B cell (primary cell): ENCODE measurements around the gene GRIA3. TPM values are rescaled to one million over a fixed set of nuclear protein-coding genes. Genes with fewer than 3 reads are reported as not detected.
"Not testable (repeated sequence)": the region's sequence is repeated elsewhere in the genome, so short reads cannot be mapped to it uniquely, and the experiment has no call there.

Source experiments
- ATAC-seq: fragments of 200-7000 bp; cut with Tn5 transposase; one replicate; pipeline ENCODE4 v1.10.0; 2021; ENCODE audit warnings: low read depth, mild to moderate bottlenecking, moderate number of reproducible peaks, moderate library complexity
- CTCF ChIA-PET: fragments of 350-600 bp; sonication (Branson Sonifier 250); formaldehyde crosslinking; loops from one replicate; lab custom pipeline; 2021; ENCODE audit warnings: antibody characterized with exemption, inconsistent platforms; lab: Charles Lee
- POLR2A ChIA-PET: fragments of 350-600 bp; sonication (Branson Sonifier 250); formaldehyde crosslinking; loops from one replicate; lab custom pipeline; 2021; ENCODE audit warnings: antibody characterized with exemption; lab: Charles Lee
- DNase-seq: peaks from one replicate; pipeline ENCODE4 v3.0.0; 2013
- H2AFZ ChIP-seq: 2 replicates; pipeline ENCODE4 v1.6.1; 2012; ENCODE audit warnings: mild to moderate bottlenecking, low read depth, low read length; ENCODE audit not compliant: insufficient read depth, poor library complexity, severe bottlenecking
- H3K27ac ChIP-seq, 2 donors: 1 replicate in 1 of 2; 2 replicates in 1 of 2; pipeline ENCODE4 v1.5.1; 2012 to 2013; ENCODE audit warnings: low read length in 2 of 2, mild to moderate bottlenecking in 2 of 2, moderate library complexity in 1 of 2
- H3K27me3 ChIP-seq, 4 experiments: fragments of 200-600 bp in 1 of 4; sonication (generic) in 1 of 4; replicated peaks in 1 of 4; 1 replicate in 2 of 4; 2 replicates in 2 of 4; pipeline versions ENCODE4 v1.6.1 to v1.7.0; 2013 to 2016; ENCODE audit warnings: low read length in 3 of 4, mild to moderate bottlenecking in 2 of 4, mixed read lengths in 1 of 4, moderate library complexity in 1 of 4; ENCODE audit not compliant: insufficient read depth in 4 of 4, control insufficient read depth in 3 of 4; ENCODE audit errors: control extremely low read depth in 1 of 4
- H3K36me3 ChIP-seq, 2 experiments: replicated peaks in 1 of 2; 1 replicate in 1 of 2; 2 replicates in 1 of 2; pipeline versions ENCODE4 v1.6.1 to v1.7.1; 2013; ENCODE audit warnings: low read length in 1 of 2; ENCODE audit not compliant: insufficient read depth in 2 of 2, control insufficient read depth in 1 of 2; ENCODE audit errors: control extremely low read depth in 1 of 2, extremely low read depth in 1 of 2
- H3K4me1 ChIP-seq, 2 donors: fragments of 200-600 bp in 1 of 2; sonication (generic) in 1 of 2; 1 replicate in 1 of 2; 2 replicates in 1 of 2; pipeline versions ENCODE4 v1.5.1 to v1.6.1; 2013 to 2017; ENCODE audit warnings: low read length in 2 of 2; ENCODE audit not compliant: control insufficient read depth in 2 of 2, insufficient read depth in 2 of 2
- H3K4me2 ChIP-seq: replicated peaks from 2 replicates; pipeline ENCODE3; 2012; ENCODE audit warnings: mild to moderate bottlenecking, low read depth, low read length; ENCODE audit not compliant: poor library complexity, severe bottlenecking
- H3K4me3 ChIP-seq, 5 experiments: fragments of 200-600 bp in 1 of 5; sonication (generic) in 1 of 5; 1 replicate in 3 of 5; 2 replicates in 2 of 5; pipeline versions ENCODE4 v1.5.1 to v1.7.0; 2011 to 2016; ENCODE audit warnings: low read length in 4 of 5, mild to moderate bottlenecking in 4 of 5, low read depth in 2 of 5, control low read depth in 1 of 5, moderate library complexity in 1 of 5; ENCODE audit not compliant: insufficient read depth in 1 of 5; ENCODE audit errors: control extremely low read depth in 1 of 5, extremely low read depth in 1 of 5
- H3K79me2 ChIP-seq: fragments of 200-600 bp; sonication (generic); one replicate; pipeline ENCODE4 v1.6.0; 2016; ENCODE audit warnings: low read length; ENCODE audit not compliant: control insufficient read depth, insufficient read depth
- H3K9ac ChIP-seq: fragments of 200-600 bp; sonication (generic); 2 replicates; pipeline ENCODE4 v1.6.1; 2017; ENCODE audit warnings: mild to moderate bottlenecking, low read length, moderate library complexity
- H3K9me3 ChIP-seq, 3 donors: one replicate each; pipeline versions ENCODE4 v1.6.1 to v1.7.1; 2013; ENCODE audit warnings: low read length in 2 of 3; ENCODE audit not compliant: control insufficient read depth in 2 of 3, insufficient read depth in 1 of 3; ENCODE audit errors: control extremely low read depth in 1 of 3
- H4K20me1 ChIP-seq: 2 replicates; pipeline ENCODE4 v1.6.0; 2012; ENCODE audit warnings: mild to moderate bottlenecking, low read length; ENCODE audit not compliant: insufficient read depth, control insufficient read depth, poor library complexity, severe bottlenecking
- H3K27ac Mint-ChIP-seq: one replicate; pipeline ENCODE4 v1.8.0; 2021; ENCODE audit warnings: mixed read lengths
- H3K27me3 Mint-ChIP-seq: one replicate; pipeline ENCODE4 v1.8.0; 2021; ENCODE audit warnings: mixed read lengths
- H3K4me1 Mint-ChIP-seq: one replicate; pipeline ENCODE4 v1.8.0; 2021; ENCODE audit warnings: mixed read lengths
- H3K4me3 Mint-ChIP-seq: one replicate; pipeline ENCODE4 v1.8.0; 2021; ENCODE audit warnings: mixed read lengths
- H3K9me3 Mint-ChIP-seq: one replicate; pipeline ENCODE4 v1.8.0; 2022; ENCODE audit warnings: mixed read lengths; ENCODE audit not compliant: insufficient read depth
- EZH2 ChIP-seq: IDR thresholded peaks from 2 replicates; pipeline ENCODE4 v1.6.1; 2012; ENCODE audit warnings: borderline replicate concordance, low read depth, mild to moderate bottlenecking, moderate library complexity, low read length; ENCODE audit not compliant: insufficient read depth, poor library complexity, severe bottlenecking
- WGBS: methylation state at CpG from one replicate; pipeline ENCODE4 v1.1.5; 2013; ENCODE audit warnings: missing lambda C conversion rate; ENCODE audit not compliant: insufficient coverage; 5-methylcytosine and 5-hydroxymethylcytosine counted together
- intact Hi-C: fragments of 100-400 bp; cut with micrococcal nuclease; formaldehyde crosslinking; loops from one replicate; pipeline ENCODE4 v1.10.0; 2022
- polyA plus RNA-seq: library from polyadenylated mRNA; depleted of rRNA; stranded (reverse); fragments of >200 nt; gene quantifications from 2 replicates; pipeline ENCODE4 v1.2.3, GENCODE V29; 2012
- total RNA-seq, 2 donors: library from RNA; stranded (reverse); fragments of 120-200 nt in 1 of 2; gene quantifications; 1 replicate in 1 of 2; 2 replicates in 1 of 2; pipeline versions ENCODE4 v1.2.3 to v1.2.4, GENCODE V29; 2013 to 2022
- TF ChIP-seq, protein P1 (sequence below): fragments of 200-600 bp; IDR thresholded peaks from one replicate; pipeline ENCODE4 v1.8.0; 2022; ENCODE audit warnings: antibody characterized with exemption, mild to moderate bottlenecking

Gene GRIA3
- total and polyA plus RNA-seq, 2 donors (not counting 1 experiment from before 2014, with no cell fraction given), result not detected

DNA sequence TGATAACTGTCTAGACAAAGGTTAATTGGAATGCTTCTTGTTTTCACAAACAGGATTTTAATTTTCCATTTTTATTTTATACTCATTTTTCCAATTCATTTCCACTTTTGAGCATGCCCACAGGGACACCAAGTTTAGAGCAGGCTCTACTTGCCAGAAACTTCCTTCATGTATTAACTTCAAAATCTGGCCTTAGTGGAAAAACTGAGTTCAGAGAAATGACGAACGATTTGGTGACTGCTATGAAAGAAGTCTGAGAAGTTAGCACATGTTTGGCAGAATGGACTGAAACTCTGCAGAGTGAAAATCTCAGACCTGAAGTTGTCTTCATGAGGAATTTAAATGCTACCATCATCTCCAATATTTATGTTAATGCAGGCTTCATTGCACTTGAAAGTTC is 334.7 kb downstream of the GRIA3 start:
- ATAC-seq, result no peak
- Mint-ChIP-seq H3K9me3 (peaks cover 12% of the 10 kb centered on the region), H3K4me1 (no peaks in the 10 kb centered on the region), H3K27me3 (no peaks in the 10 kb centered on the region), H3K4me3 (no peak overlapping the region), H3K27ac (no peak overlapping the region)
- TF ChIP-seq, protein P1, sequence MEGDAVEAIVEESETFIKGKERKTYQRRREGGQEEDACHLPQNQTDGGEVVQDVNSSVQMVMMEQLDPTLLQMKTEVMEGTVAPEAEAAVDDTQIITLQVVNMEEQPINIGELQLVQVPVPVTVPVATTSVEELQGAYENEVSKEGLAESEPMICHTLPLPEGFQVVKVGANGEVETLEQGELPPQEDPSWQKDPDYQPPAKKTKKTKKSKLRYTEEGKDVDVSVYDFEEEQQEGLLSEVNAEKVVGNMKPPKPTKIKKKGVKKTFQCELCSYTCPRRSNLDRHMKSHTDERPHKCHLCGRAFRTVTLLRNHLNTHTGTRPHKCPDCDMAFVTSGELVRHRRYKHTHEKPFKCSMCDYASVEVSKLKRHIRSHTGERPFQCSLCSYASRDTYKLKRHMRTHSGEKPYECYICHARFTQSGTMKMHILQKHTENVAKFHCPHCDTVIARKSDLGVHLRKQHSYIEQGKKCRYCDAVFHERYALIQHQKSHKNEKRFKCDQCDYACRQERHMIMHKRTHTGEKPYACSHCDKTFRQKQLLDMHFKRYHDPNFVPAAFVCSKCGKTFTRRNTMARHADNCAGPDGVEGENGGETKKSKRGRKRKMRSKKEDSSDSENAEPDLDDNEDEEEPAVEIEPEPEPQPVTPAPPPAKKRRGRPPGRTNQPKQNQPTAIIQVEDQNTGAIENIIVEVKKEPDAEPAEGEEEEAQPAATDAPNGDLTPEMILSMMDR, result no peak
- TF ChIP-seq EZH2, result no peak
- H3K9ac ChIP-seq, result no peak overlapping the region
- H3K27ac ChIP-seq, result no peak overlapping the region
- intact Hi-C loops, result no loop called here
- H2AFZ ChIP-seq, result no peak overlapping the region
- POLR2A ChIA-PET, result no interaction called here
- no peaks in the 10 kb centered on the region for H3K36me3 ChIP-seq
- no peak overlapping the region for H3K4me2 ChIP-seq
- CTCF ChIA-PET, result no interaction called here
- no peak for DNase-seq
- H3K79me2 ChIP-seq, result no peaks in the 10 kb centered on the region
- no peaks in the 10 kb centered on the region for H3K4me1 ChIP-seq
- H3K27me3 ChIP-seq, result no peaks in the 10 kb centered on the region
- peaks cover 0 to 4% (median 3%) of the 10 kb centered on the region in 3 donors for H3K9me3 ChIP-seq
- WGBS, result no CpG with 5 or more reads among the region's 2 CpGs
- H4K20me1 ChIP-seq, result no peaks in the 10 kb centered on the region
- no peak overlapping the region for H3K4me3 ChIP-seq

DNA sequence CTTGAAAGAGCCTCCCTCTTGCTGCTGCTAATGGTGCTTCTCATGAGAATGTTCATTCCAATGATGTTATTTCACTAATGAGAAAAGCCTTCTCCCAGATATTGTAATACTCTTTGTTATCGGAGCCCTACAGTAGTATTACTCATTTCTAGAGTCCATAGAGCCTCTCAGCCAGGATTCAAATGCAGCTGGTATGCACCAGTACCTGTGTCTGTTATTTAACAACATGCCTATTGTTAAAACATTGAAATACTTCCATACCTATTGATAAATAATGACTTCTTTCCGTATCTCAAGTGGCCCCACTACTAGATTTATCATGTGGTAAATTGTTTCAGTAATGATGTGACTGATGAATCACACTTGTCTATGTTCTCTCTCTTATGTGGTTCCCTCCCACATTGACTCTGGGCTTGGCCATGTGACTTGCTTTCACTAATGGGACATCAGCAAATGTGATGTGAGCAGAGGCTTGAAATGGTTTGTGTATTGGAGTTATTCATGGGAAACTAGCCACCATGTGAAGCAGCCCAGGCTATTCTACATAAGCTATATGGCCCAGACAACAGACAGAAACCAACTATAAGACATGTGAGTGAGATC is 341.1 kb downstream of the GRIA3 start:
- no peaks in the 10 kb centered on the region for H3K79me2 ChIP-seq
- WGBS, result no CpG with 5 or more reads among the region's 2 CpGs
- H3K9ac ChIP-seq, result no peak overlapping the region
- ChIA-PET POLR2A (no interaction called here), CTCF (no interaction called here)
- Mint-ChIP-seq H3K27ac (no peak overlapping the region), H3K4me1 (no peaks in the 10 kb centered on the region), H3K4me3 (no peak overlapping the region), H3K27me3 (peaks cover 4% of the 10 kb centered on the region), H3K9me3 (peaks cover 5% of the 10 kb centered on the region)
- H3K27ac ChIP-seq, result no peak overlapping the region
- DNase-seq, result no peak
- H3K4me1 ChIP-seq, result no peaks in the 10 kb centered on the region
- no peak overlapping the region for H3K4me3 ChIP-seq
- ATAC-seq, result no peak
- no peaks in the 10 kb centered on the region for H3K27me3 ChIP-seq
- TF ChIP-seq, protein P1, result no peak
- no peak for TF ChIP-seq EZH2
- no peaks in the 10 kb centered on the region for H4K20me1 ChIP-seq
- H3K36me3 ChIP-seq, result no peaks in the 10 kb centered on the region
- H2AFZ ChIP-seq, result no peak overlapping the region
- H3K9me3 ChIP-seq, result no peaks in the 10 kb centered on the region
- no peak overlapping the region for H3K4me2 ChIP-seq
- intact Hi-C loops, result no loop called here

- H3K4me3 Mint-ChIP-seq, H4K20me1 ChIP-seq, H3K4me1 ChIP-seq, H3K27ac Mint-ChIP-seq, H3K4me3 ChIP-seq, H3K9ac ChIP-seq, H3K79me2 ChIP-seq, H3K9me3 ChIP-seq, H3K27ac ChIP-seq, H3K36me3 ChIP-seq, POLR2A ChIA-PET, DNase-seq, H3K9me3 Mint-ChIP-seq, ATAC-seq, intact Hi-C loops, H2AFZ ChIP-seq, H3K27me3 ChIP-seq, H3K27me3 Mint-ChIP-seq, H3K4me2 ChIP-seq, CTCF ChIA-PET, H3K4me1 Mint-ChIP-seq: not testable (repeated sequence)
- WGBS, result no CpG with 5 or more reads among the region's 1 CpG
Measured at GRCh38 chrX:123530726-123531125, 346.6 kb downstream of the GRIA3 start.
